T-cell (primary cell): ENCODE measurements around the gene MYLK4. TPM values are rescaled to one million over a fixed set of nuclear protein-coding genes. Genes with fewer than 3 reads are reported as not detected.

ENCODE experiments used
- ATAC-seq, 4 experiments: fragments of 200-7000 bp in 3 of 4; fragments of 150-1000 bp in 1 of 4; cut with Tn5 transposase; replicated peaks in 1 of 4; 1 replicate in 3 of 4; 2 replicates in 1 of 4; pipeline ENCODE4 v1.10.0; 2021; ENCODE audit warnings: moderate library complexity in 3 of 4, mild to moderate bottlenecking in 2 of 4, moderate number of reproducible peaks in 1 of 4
- CTCF ChIA-PET, 2 donors: fragments of 300-600 bp; sonication (Branson Sonifier 250); formaldehyde crosslinking; loops; one replicate each; lab custom pipeline; 2022; ENCODE audit warnings: antibody characterized with exemption in 2 of 2; lab: Charles Lee
- POLR2A ChIA-PET, 2 donors: fragments of 300-600 bp; sonication (Branson Sonifier 250); formaldehyde crosslinking; loops; one replicate each; lab custom pipeline; 2022; ENCODE audit warnings: antibody characterized with exemption in 2 of 2; lab: Charles Lee
- DNase-seq, 35 experiments: peaks; one replicate each; pipeline versions ENCODE4 v3.0.0 to v3.0.0-alpha.2; 2013 to 2023
- H3K27ac ChIP-seq: one replicate; pipeline ENCODE4 v1.5.1; 2013; ENCODE audit warnings: low read length
- H3K27me3 ChIP-seq, 2 experiments: replicated peaks in 1 of 2; 1 replicate in 1 of 2; 2 replicates in 1 of 2; pipeline versions ENCODE4 v1.6.1 to v1.7.0; 2013; ENCODE audit warnings: low read length in 1 of 2, mixed read lengths in 1 of 2; ENCODE audit not compliant: control insufficient read depth in 2 of 2, insufficient read depth in 2 of 2; ENCODE audit errors: extremely low read depth in 1 of 2
- H3K36me3 ChIP-seq, 2 donors: 1 replicate in 1 of 2; 2 replicates in 1 of 2; pipeline versions ENCODE4 v1.6.1 to v1.7.0; 2013; ENCODE audit warnings: low read length in 1 of 2; ENCODE audit not compliant: control insufficient read depth in 2 of 2, insufficient read depth in 1 of 2; ENCODE audit errors: extremely low read depth in 1 of 2
- H3K4me1 ChIP-seq, 2 experiments: 1 replicate in 1 of 2; 2 replicates in 1 of 2; pipeline versions ENCODE4 v1.6.1 to v1.7.0; 2013; ENCODE audit warnings: low read length in 2 of 2, mixed read lengths in 1 of 2; ENCODE audit not compliant: insufficient read depth in 2 of 2, control insufficient read depth in 1 of 2; ENCODE audit errors: extremely low read depth in 1 of 2
- H3K4me3 ChIP-seq, 2 donors: 1 replicate in 1 of 2; 2 replicates in 1 of 2; pipeline versions ENCODE4 v1.5.1 to v1.7.0; 2013; ENCODE audit warnings: mild to moderate bottlenecking in 2 of 2, low read length in 1 of 2, moderate library complexity in 1 of 2; ENCODE audit not compliant: control insufficient read depth in 1 of 2; ENCODE audit errors: extremely low read depth in 1 of 2
- H3K9me3 ChIP-seq: 2 replicates; pipeline ENCODE4 v1.7.0; 2013
- H3K27ac Mint-ChIP-seq, 2 donors: one replicate each; pipeline ENCODE4 v1.8.0; 2020 to 2021; ENCODE audit warnings: mild to moderate bottlenecking in 2 of 2, mixed read lengths in 2 of 2
- H3K27me3 Mint-ChIP-seq, 2 donors: one replicate each; pipeline ENCODE4 v1.8.0; 2021 to 2022; ENCODE audit warnings: mixed read lengths in 2 of 2
- H3K36me3 Mint-ChIP-seq: one replicate; pipeline ENCODE4 v1.8.0; 2021; ENCODE audit warnings: mixed read lengths
- H3K4me1 Mint-ChIP-seq, 3 donors: one replicate each; pipeline ENCODE4 v1.8.0; 2020 to 2022; ENCODE audit warnings: mixed read lengths in 3 of 3, mild to moderate bottlenecking in 1 of 3
- H3K4me3 Mint-ChIP-seq, 3 donors: one replicate each; pipeline ENCODE4 v1.8.0; 2020 to 2022; ENCODE audit warnings: mild to moderate bottlenecking in 3 of 3, mixed read lengths in 3 of 3, moderate library complexity in 3 of 3
- H3K9me3 Mint-ChIP-seq, 3 donors: one replicate each; pipeline ENCODE4 v1.8.0; 2020 to 2022; ENCODE audit warnings: mixed read lengths in 3 of 3
- WGBS: methylation state at CpG from one replicate; pipeline ENCODE4 v1.1.5; 2013; ENCODE audit warnings: missing lambda C conversion rate; ENCODE audit not compliant: insufficient coverage; 5-methylcytosine and 5-hydroxymethylcytosine counted together
- total RNA-seq, 35 experiments: library from RNA in 6 of 35; stranded (reverse) in 6 of 35; fragments of 120-200 nt in 1 of 35; gene quantifications; one replicate each; pipeline versions ENCODE4 v1.2.1 to v1.2.4 and lab custom pipeline; 2013 to 2026

The MYLK4 gene
- total RNA-seq, 5 donors from 2014 or later (not counting 1 experiment from before 2014, with no cell fraction given), result 0.58 to 1.4 (median 1.0) TPM

- Histone ChIP-seq H3K36me3 (no peaks in the 10 kb centered on the region), H3K27me3 (peaks cover 0 to 3% of the 10 kb centered on the region in 2 experiments), H3K4me3 (no peak overlapping the region), H3K4me1 (no peaks in the 10 kb centered on the region), H3K27ac (no peak overlapping the region), H3K9me3 (no peaks in the 10 kb centered on the region)
- ChIA-PET POLR2A (no interaction called here), CTCF (no interaction called here)
- H3K27ac Mint-ChIP-seq, result no peak overlapping the region
- no peak overlapping the region for H3K4me3 Mint-ChIP-seq
- no peaks in the 10 kb centered on the region for H3K9me3 Mint-ChIP-seq
- DNase-seq, result no peak
- peaks cover 4 to 13% of the 10 kb centered on the region in 2 donors for H3K27me3 Mint-ChIP-seq
- H3K36me3 Mint-ChIP-seq, result no peaks in the 10 kb centered on the region
- ATAC-seq, result no peak
- H3K4me1 Mint-ChIP-seq, result peaks cover 5 to 6% (median 5%) of the 10 kb centered on the region in 3 donors
- no CpG with 5 or more reads among the region's 4 CpGs for WGBS
Measured at GRCh38 chr6:2745246-2745645, 5.5 kb downstream of the MYLK4 start.

GRCh38 chr6:2744778-2745177 lies 5.9 kb downstream of the MYLK4 start:
- DNase-seq (no peak), ATAC-seq (no peak)
- Histone ChIP-seq H3K4me3 (no peak overlapping the region), H3K27me3 (peaks cover 0 to 3% of the 10 kb centered on the region in 2 experiments), H3K27ac (no peak overlapping the region), H3K9me3 (no peaks in the 10 kb centered on the region), H3K4me1 (no peaks in the 10 kb centered on the region), H3K36me3 (no peaks in the 10 kb centered on the region)
- ChIA-PET CTCF (no interaction called here), POLR2A (no interaction called here)
- Mint-ChIP-seq H3K27ac (no peak overlapping the region), H3K4me3 (no peak overlapping the region), H3K27me3 (peaks cover 4 to 12% of the 10 kb centered on the region in 2 donors), H3K36me3 (no peaks in the 10 kb centered on the region), H3K9me3 (no peaks in the 10 kb centered on the region), H3K4me1 (peaks cover under 1 to 2% (median 1%) of the 10 kb centered on the region in 3 donors)
- 89% methylated on average over 4 of the region's 8 CpGs for WGBS

- H3K27me3 ChIP-seq, result peaks cover 0 to 3% of the 10 kb centered on the region in 2 experiments
- H3K4me3 ChIP-seq, result no peak overlapping the region
- no peak overlapping the region for H3K27ac ChIP-seq
- DNase-seq, result no peak
- POLR2A ChIA-PET, result no interaction called here
- 65% methylated on average over 3 of the region's 9 CpGs for WGBS
- H3K4me1 ChIP-seq, result no peaks in the 10 kb centered on the region
- H3K36me3 ChIP-seq, result no peaks in the 10 kb centered on the region
- H3K9me3 ChIP-seq, result no peaks in the 10 kb centered on the region
- no peak overlapping the region for H3K27ac Mint-ChIP-seq
- H3K4me3 Mint-ChIP-seq, result no peak overlapping the region
- no peaks in the 10 kb centered on the region for H3K9me3 Mint-ChIP-seq
- ATAC-seq, result no peak
- peaks cover 4 to 11% of the 10 kb centered on the region in 2 donors for H3K27me3 Mint-ChIP-seq
- no peaks in the 10 kb centered on the region for H3K36me3 Mint-ChIP-seq
- CTCF ChIA-PET, result no interaction called here
- no peaks in the 10 kb centered on the region for H3K4me1 Mint-ChIP-seq
Measured at GRCh38 chr6:2744209-2744771, 6.4 kb downstream of the MYLK4 start.

- no peak overlapping the region for H3K4me3 ChIP-seq
- H3K4me1 ChIP-seq, result no peaks in the 10 kb centered on the region
- Mint-ChIP-seq H3K4me3 (no peak overlapping the region), H3K27me3 (peaks cover 4 to 11% of the 10 kb centered on the region in 2 donors), H3K9me3 (no peaks in the 10 kb centered on the region), H3K27ac (no peak overlapping the region), H3K36me3 (no peaks in the 10 kb centered on the region), H3K4me1 (no peaks in the 10 kb centered on the region)
- peaks cover 0 to 3% of the 10 kb centered on the region in 2 experiments for H3K27me3 ChIP-seq
- H3K36me3 ChIP-seq, result no peaks in the 10 kb centered on the region
- DNase-seq, result no peak
- no peaks in the 10 kb centered on the region for H3K9me3 ChIP-seq
- ChIA-PET CTCF (interaction anchor here in 1 of 2 donors (0.5 kb wide), 1 partner anchor 194 kb away, joined by 3 read pairs; no protein-coding TSS in a partner anchor), POLR2A (no interaction called here)
- no peak for ATAC-seq
- H3K27ac ChIP-seq, result no peak overlapping the region
- 92% methylated on average over 14 of the region's 17 CpGs for WGBS
Measured at GRCh38 chr6:2743280-2744208, 7.2 kb downstream of the MYLK4 start.

- no peak overlapping the region for H3K27ac Mint-ChIP-seq
- no peak overlapping the region for H3K27ac ChIP-seq
- H3K9me3 Mint-ChIP-seq, result no peaks in the 10 kb centered on the region
- H3K9me3 ChIP-seq, result no peaks in the 10 kb centered on the region
- H3K27me3 ChIP-seq, result peaks cover 0 to 3% of the 10 kb centered on the region in 2 experiments
- WGBS, result no CpG with 5 or more reads among the region's 2 CpGs
- ATAC-seq, result no peak
- no peaks in the 10 kb centered on the region for H3K4me1 ChIP-seq
- no peak overlapping the region for H3K4me3 Mint-ChIP-seq
- no peak for DNase-seq
- H3K4me3 ChIP-seq, result no peak overlapping the region
- CTCF ChIA-PET, result no interaction called here
- peaks cover 0 to 4% (median 2%) of the 10 kb centered on the region in 3 donors for H3K4me1 Mint-ChIP-seq
- POLR2A ChIA-PET, result no interaction called here
- H3K36me3 Mint-ChIP-seq, result no peaks in the 10 kb centered on the region
- no peaks in the 10 kb centered on the region for H3K36me3 ChIP-seq
- peaks cover 5 to 11% of the 10 kb centered on the region in 2 donors for H3K27me3 Mint-ChIP-seq
Measured at GRCh38 chr6:2741756-2742155, 9.0 kb downstream of the MYLK4 start.

- POLR2A ChIA-PET, result no interaction called here
- 80% methylated on average over 1 of the region's 5 CpGs for WGBS
- H3K4me3 Mint-ChIP-seq, result no peak overlapping the region
- ATAC-seq (no peak), DNase-seq (no peak)
- Histone ChIP-seq H3K9me3 (no peaks in the 10 kb centered on the region), H3K4me1 (no peaks in the 10 kb centered on the region), H3K36me3 (no peaks in the 10 kb centered on the region), H3K27me3 (peaks cover 0 to 3% of the 10 kb centered on the region in 2 experiments), H3K4me3 (no peak overlapping the region), H3K27ac (no peak overlapping the region)
- H3K27me3 Mint-ChIP-seq, result peaks cover 5 to 11% of the 10 kb centered on the region in 2 donors
- peaks cover 0 to 4% (median 2%) of the 10 kb centered on the region in 3 donors for H3K4me1 Mint-ChIP-seq
- CTCF ChIA-PET, result no interaction called here
- H3K27ac Mint-ChIP-seq, result no peak overlapping the region
- H3K9me3 Mint-ChIP-seq, result no peaks in the 10 kb centered on the region
- no peaks in the 10 kb centered on the region for H3K36me3 Mint-ChIP-seq
Measured at GRCh38 chr6:2740581-2740980, 10.1 kb downstream of the MYLK4 start.
